ENCODE results near the gene NCEH1.
"Not testable (repeated sequence)": the region's sequence is repeated elsewhere in the genome, so short reads cannot be mapped to it uniquely, and the experiment has no call there.

Gene NCEH1

GRCh38 chr3:172612871-172613678 is 97.8 kb downstream of the NCEH1 start:
- no peak for DNase-seq (ENCODE audit: low spot score)

GRCh38 chr3:172609750-172610149 is 101.1 kb downstream of the NCEH1 start:
- no peak for DNase-seq (ENCODE audit: low spot score)

- no peak for DNase-seq (ENCODE audit: low spot score)
Measured at GRCh38 chr3:172608575-172608974, 102.3 kb downstream of the NCEH1 start.

GRCh38 chr3:172607305-172608121 is 103.4 kb downstream of the NCEH1 start:
- DNase-seq (ENCODE audit: low spot score): no peak

- no peak for DNase-seq (ENCODE audit: low spot score)
Measured at GRCh38 chr3:172606021-172606420, 104.8 kb downstream of the NCEH1 start.

GRCh38 chr3:172604895-172605646 is 105.8 kb downstream of the NCEH1 start:
- DNase-seq (ENCODE audit: low spot score): no peak

- DNase-seq (ENCODE audit: low spot score): no peak
Measured at GRCh38 chr3:172601066-172601832, 109.6 kb downstream of the NCEH1 start.

GRCh38 chr3:172600644-172601065 is 110.2 kb downstream of the NCEH1 start:
- DNase-seq (ENCODE audit: low spot score): no peak

- no peak for DNase-seq (ENCODE audit: low spot score)
Measured at GRCh38 chr3:172598904-172599303, 112.0 kb downstream of the NCEH1 start.

GRCh38 chr3:172596394-172596706 is 114.5 kb downstream of the NCEH1 start:
- no peak for DNase-seq (ENCODE audit: low spot score)

- DNase-seq (ENCODE audit: low spot score): peak; percentile 50
Measured at GRCh38 chr3:172595664-172596393, 115.0 kb downstream of the NCEH1 start.

- DNase-seq (ENCODE audit: low spot score): not testable (repeated sequence)
Measured at GRCh38 chr3:172594900-172595663, 115.8 kb downstream of the NCEH1 start.

GRCh38 chr3:172592898-172593669 is 117.8 kb downstream of the NCEH1 start:
- DNase-seq (ENCODE audit: low spot score): no peak

- DNase-seq (ENCODE audit: low spot score): no peak
Measured at GRCh38 chr3:172591876-172592771, 118.7 kb downstream of the NCEH1 start.

- no peak for DNase-seq (ENCODE audit: low spot score)
Measured at GRCh38 chr3:172591125-172591605, 119.7 kb downstream of the NCEH1 start.

- DNase-seq (ENCODE audit: low spot score): no peak
Measured at GRCh38 chr3:172586436-172586835, 124.4 kb downstream of the NCEH1 start.

- DNase-seq (ENCODE audit: low spot score): no peak
Measured at GRCh38 chr3:172585954-172586353, 124.9 kb downstream of the NCEH1 start.

GRCh38 chr3:172582712-172583111 is 128.2 kb downstream of the NCEH1 start:
- DNase-seq (ENCODE audit: low spot score): no peak

Data from D341Med (cell line).